ENCODE results near the gene ATP1A1. TPM values are rescaled to one million over a fixed set of nuclear protein-coding genes. Genes with fewer than 3 reads are reported as not detected.
A peak's percentile ranks its signal among the peaks of the same experiment; 100 is the strongest.

Gene ATP1A1
- total RNA-seq, result 100 to 1,000 TPM in 1 of 2 donors, 10 to 100 TPM in 1; 80.8 to 128 TPM
- polyA plus RNA-seq, result 10 to 100 TPM; 68.6 to 84.5 TPM

- Histone ChIP-seq H3K27me3 (ENCODE audit: control insufficient read depth in 4 of 4, insufficient read depth in 4 of 4, low read length in 3 of 4) (no peaks in the 10 kb centered on the region), H3K27ac (ENCODE audit: low read depth in 1 of 2, low read length in 2 of 2) (peak within 1 kb of the TSS; percentile 78 to 88), H3K9ac (ENCODE audit: low read depth in 1 of 2, low read length in 2 of 2) (peak within 1 kb of the TSS; percentile 30 to 64), H3K9me3 (ENCODE audit: control insufficient read depth in 4 of 4, low read length in 3 of 4) (no peaks in the 10 kb centered on the region), H3K4me3 (ENCODE audit: low read depth in 1 of 3, low read length in 3 of 3) (peak within 1 kb of the TSS; percentile 54 to 97 (median 64)), H3K4me1 (ENCODE audit: control insufficient read depth in 4 of 4, insufficient read depth in 4 of 4, low read length in 3 of 4) (peaks cover 9 to 44% (median 36%) of the 10 kb centered on the region in 4 donors), H3K36me3 (ENCODE audit: control insufficient read depth in 4 of 4, insufficient read depth in 3 of 4, low read depth in 1 of 4, low read length in 3 of 4) (no peaks in the 10 kb centered on the region)
- TF ChIP-seq SP1 (IDR thresholded peaks at IDR 0.05), result peak; percentile 57
- TF ChIP-seq EGR1 (IDR thresholded peaks at IDR 0.05; ENCODE audit: low read depth in 2 of 2), result peak; percentile 36 to 60
- TF ChIP-seq ZBTB33 (IDR thresholded peaks at IDR 0.05), result no peak
- TF ChIP-seq CTCF (IDR thresholded peaks at IDR 0.05; ENCODE audit: low read depth, low read length, missing input control), result peak; percentile 13
- TF ChIP-seq JUND (IDR thresholded peaks at IDR 0.05), result peak in 1 of 2 donors; percentile 22
- no peak for TF ChIP-seq RXRA (IDR thresholded peaks at IDR 0.05)
- TF ChIP-seq GABPA (IDR thresholded peaks at IDR 0.05 in 1 of 2, conservative IDR thresholded peaks at IDR 0.05 in 1 of 2), result no peak
- no peak for TF ChIP-seq ATF3 (IDR thresholded peaks at IDR 0.05)
- TF ChIP-seq HNF4A (conservative IDR thresholded peaks at IDR 0.05), result no peak
- TF ChIP-seq REST (IDR thresholded peaks at IDR 0.05), result peak; percentile 78
- TF ChIP-seq FOXA2 (IDR thresholded peaks at IDR 0.05), result no peak
- no peak for TF ChIP-seq HNF4G (IDR thresholded peaks at IDR 0.05)
- TF ChIP-seq FOXA1 (IDR thresholded peaks at IDR 0.05), result peak; percentile 7
- TF ChIP-seq MAX (IDR thresholded peaks at IDR 0.05), result peak; percentile 22
- TF ChIP-seq TAF1 (conservative IDR thresholded peaks at IDR 0.05), result no peak
- no peak for TF ChIP-seq RAD21 (IDR thresholded peaks at IDR 0.05)
- no peak for TF ChIP-seq YY1 (IDR thresholded peaks at IDR 0.05)
- TF ChIP-seq NR2F2 (IDR thresholded peaks at IDR 0.05), result no peak
- WGBS, result 1% methylated on average over 78 of the region's 78 CpGs
- DNase-seq (ENCODE audit: low spot score), result peak; percentile 100
Observed at GRCh38 chr1:116372651-116373430, at the start of gene ATP1A1. TSS of gene ATP1A1 (plus strand) at chr1:116373244. CDS start at chr1:116373512, 268 bp downstream.
